ENCODE results near the gene IGFBPL1.
"Not testable (repeated sequence)": the region's sequence is repeated elsewhere in the genome, so short reads cannot be mapped to it uniquely, and the experiment has no call there.

GRCh38 chr9:38472583-38473249 lies 48.5 kb upstream of the IGFBPL1 start:
- TF ChIP-seq, protein P1, sequence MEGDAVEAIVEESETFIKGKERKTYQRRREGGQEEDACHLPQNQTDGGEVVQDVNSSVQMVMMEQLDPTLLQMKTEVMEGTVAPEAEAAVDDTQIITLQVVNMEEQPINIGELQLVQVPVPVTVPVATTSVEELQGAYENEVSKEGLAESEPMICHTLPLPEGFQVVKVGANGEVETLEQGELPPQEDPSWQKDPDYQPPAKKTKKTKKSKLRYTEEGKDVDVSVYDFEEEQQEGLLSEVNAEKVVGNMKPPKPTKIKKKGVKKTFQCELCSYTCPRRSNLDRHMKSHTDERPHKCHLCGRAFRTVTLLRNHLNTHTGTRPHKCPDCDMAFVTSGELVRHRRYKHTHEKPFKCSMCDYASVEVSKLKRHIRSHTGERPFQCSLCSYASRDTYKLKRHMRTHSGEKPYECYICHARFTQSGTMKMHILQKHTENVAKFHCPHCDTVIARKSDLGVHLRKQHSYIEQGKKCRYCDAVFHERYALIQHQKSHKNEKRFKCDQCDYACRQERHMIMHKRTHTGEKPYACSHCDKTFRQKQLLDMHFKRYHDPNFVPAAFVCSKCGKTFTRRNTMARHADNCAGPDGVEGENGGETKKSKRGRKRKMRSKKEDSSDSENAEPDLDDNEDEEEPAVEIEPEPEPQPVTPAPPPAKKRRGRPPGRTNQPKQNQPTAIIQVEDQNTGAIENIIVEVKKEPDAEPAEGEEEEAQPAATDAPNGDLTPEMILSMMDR (IDR thresholded peaks at IDR 0.05; ENCODE audit: low read length), result not testable (repeated sequence)
- not testable (repeated sequence) for TF ChIP-seq EZH2 (optimal IDR thresholded peaks at IDR 0.05; ENCODE audit: low read depth, low read length)

Data from MM.1S (cell line).